Esophagus muscularis mucosa (tissue), 4 donors: Measurements from ENCODE around the gene POGLUT2. TPM values are rescaled to one million over a fixed set of nuclear protein-coding genes. Genes with fewer than 3 reads are reported as not detected.

Source experiments
- DNase-seq: peaks from one replicate; pipeline ENCODE4 v3.0.0-alpha.2; 2017; ENCODE audit errors: extremely low spot score
- H3K27ac ChIP-seq, 4 donors: fragments of 200-600 bp; sonication (generic); replicated peaks in 1 of 4; 1 replicate in 3 of 4; 2 replicates in 1 of 4; pipeline ENCODE4 v1.5.1; 2016 to 2019; ENCODE audit warnings: mild to moderate bottlenecking in 1 of 4
- H3K27me3 ChIP-seq, 4 donors: fragments of 200-600 bp; sonication (generic); one replicate each; pipeline versions ENCODE4 v1.5.1 to v1.6.0; 2016 to 2019
- H3K36me3 ChIP-seq, 4 donors: fragments of 200-600 bp; sonication (generic); one replicate each; pipeline ENCODE4 v1.5.1; 2016 to 2019
- H3K4me1 ChIP-seq, 4 donors: fragments of 200-600 bp; sonication (generic); one replicate each; pipeline ENCODE4 v1.5.1; 2016 to 2019
- H3K4me3 ChIP-seq, 4 donors: fragments of 200-600 bp; sonication (generic); 1 replicate in 2 of 4; 2 replicates in 2 of 4; pipeline ENCODE4 v1.5.1; 2016 to 2019; ENCODE audit warnings: mild to moderate bottlenecking in 4 of 4, moderate library complexity in 1 of 4
- H3K9me3 ChIP-seq, 4 donors: fragments of 200-600 bp; sonication (generic); 1 replicate in 3 of 4; 2 replicates in 1 of 4; pipeline ENCODE4 v1.5.1; 2016 to 2019
- EP300 ChIP-seq: sonication (generic); formaldehyde crosslinking; IDR thresholded peaks from one replicate; pipeline ENCODE4 v1.6.1; 2017; ENCODE audit warnings: antibody characterized with exemption
- POLR2A ChIP-seq: fragments of 450-650 bp; IDR thresholded peaks from one replicate; pipeline ENCODE4 v1.6.1; 2017; ENCODE audit warnings: antibody characterized with exemption, moderate library complexity, mild to moderate bottlenecking, low read depth
- POLR2AphosphoS5 ChIP-seq, 2 donors: sonication (generic); formaldehyde crosslinking; IDR thresholded peaks; one replicate each; pipeline ENCODE4 v1.6.1; 2017; ENCODE audit warnings: antibody characterized with exemption in 2 of 2
- WGBS: methylation state at CpG from one replicate; pipeline ENCODE4 v1.1.5; 2018; 5-methylcytosine and 5-hydroxymethylcytosine counted together
- intact Hi-C: fragments of 100-400 bp; cut with DNase I; formaldehyde crosslinking; loops from one replicate; pipeline ENCODE4 v1.15.1; 2023
- total RNA-seq, 4 donors: library from RNA; depleted of rRNA; stranded (reverse); fragments of >200 nt; gene quantifications; one replicate each; pipeline versions ENCODE4 v1.1.0 to v1.2.1, GENCODE V29; 2016
- TF ChIP-seq, protein P1 (sequence below), 3 experiments: fragments of 200-600 bp in 2 of 3; fragments of 450-650 bp in 1 of 3; sonication (generic) in 2 of 3; IDR thresholded peaks; one replicate each; pipeline ENCODE4 v1.5.1; 2017 to 2019; ENCODE audit warnings: antibody characterized with exemption in 3 of 3, mild to moderate bottlenecking in 2 of 3, moderate library complexity in 1 of 3

POGLUT2 gene
- total RNA-seq, 4 donors from 2014 or later: 4.8 to 7.5 (median 6.3) TPM

DNA sequence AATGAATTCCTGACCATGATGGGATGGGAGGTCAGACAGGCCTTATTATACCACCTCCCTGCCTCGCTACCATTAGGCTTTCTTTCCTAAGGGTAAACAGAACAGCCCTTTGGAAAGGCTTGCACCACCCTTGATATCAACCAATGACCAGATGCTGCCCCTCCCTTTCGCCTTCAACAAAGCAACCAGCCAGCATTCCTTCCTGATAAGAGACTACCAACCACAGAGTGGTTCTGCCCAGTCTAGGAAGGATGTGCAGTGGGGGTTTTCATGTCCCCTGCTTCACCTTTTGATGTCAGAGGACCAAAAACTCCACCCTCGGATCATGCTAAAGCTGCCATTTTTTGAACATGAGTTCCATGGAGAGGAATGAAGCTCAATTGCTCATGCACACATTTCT is 46.9 kb downstream of the POGLUT2 start:
- Histone ChIP-seq H3K9me3 (peaks cover 0 to 12% (median 2%) of the 10 kb centered on the region in 4 donors), H3K27me3 (no peaks in the 10 kb centered on the region), H3K27ac (no peak overlapping the region), H3K4me1 (no peaks in the 10 kb centered on the region), H3K36me3 (no peaks in the 10 kb centered on the region), H3K4me3 (no peak overlapping the region)
- intact Hi-C loops: no loop called here
- TF ChIP-seq, protein P1, sequence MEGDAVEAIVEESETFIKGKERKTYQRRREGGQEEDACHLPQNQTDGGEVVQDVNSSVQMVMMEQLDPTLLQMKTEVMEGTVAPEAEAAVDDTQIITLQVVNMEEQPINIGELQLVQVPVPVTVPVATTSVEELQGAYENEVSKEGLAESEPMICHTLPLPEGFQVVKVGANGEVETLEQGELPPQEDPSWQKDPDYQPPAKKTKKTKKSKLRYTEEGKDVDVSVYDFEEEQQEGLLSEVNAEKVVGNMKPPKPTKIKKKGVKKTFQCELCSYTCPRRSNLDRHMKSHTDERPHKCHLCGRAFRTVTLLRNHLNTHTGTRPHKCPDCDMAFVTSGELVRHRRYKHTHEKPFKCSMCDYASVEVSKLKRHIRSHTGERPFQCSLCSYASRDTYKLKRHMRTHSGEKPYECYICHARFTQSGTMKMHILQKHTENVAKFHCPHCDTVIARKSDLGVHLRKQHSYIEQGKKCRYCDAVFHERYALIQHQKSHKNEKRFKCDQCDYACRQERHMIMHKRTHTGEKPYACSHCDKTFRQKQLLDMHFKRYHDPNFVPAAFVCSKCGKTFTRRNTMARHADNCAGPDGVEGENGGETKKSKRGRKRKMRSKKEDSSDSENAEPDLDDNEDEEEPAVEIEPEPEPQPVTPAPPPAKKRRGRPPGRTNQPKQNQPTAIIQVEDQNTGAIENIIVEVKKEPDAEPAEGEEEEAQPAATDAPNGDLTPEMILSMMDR (IDR thresholded peaks at IDR 0.05): no peak
- TF ChIP-seq POLR2AphosphoS5 (IDR thresholded peaks at IDR 0.05) (no peak), EP300 (no peak), POLR2A (no peak)
- DNase-seq: no peak
- WGBS: 95% methylated on average over 3 of the region's 3 CpGs

DNA sequence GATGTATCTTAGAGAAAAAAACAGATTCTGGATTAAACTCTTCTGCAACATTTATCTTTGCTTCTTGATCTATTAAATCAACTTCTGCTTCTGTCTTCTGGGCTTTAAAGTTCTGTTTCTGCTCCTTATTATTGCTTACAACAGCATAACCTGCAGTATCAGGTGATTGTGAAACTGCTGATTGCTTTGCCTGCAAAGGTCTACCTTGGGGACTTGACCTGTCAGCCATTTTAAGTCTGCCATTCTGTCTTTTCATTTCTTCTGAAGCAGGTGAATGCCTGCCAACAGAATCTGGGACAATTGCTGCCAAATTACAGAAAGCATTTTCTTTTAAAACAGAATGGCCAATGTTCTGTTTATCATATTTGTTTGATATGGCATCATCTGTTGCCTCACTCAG is 56.3 kb downstream of the POGLUT2 start:
- Histone ChIP-seq H3K36me3 (no peaks in the 10 kb centered on the region), H3K4me3 (no peak overlapping the region), H3K27ac (no peak overlapping the region), H3K9me3 (peaks cover 0 to 40% (median 35%) of the 10 kb centered on the region in 4 donors), H3K4me1 (no peaks in the 10 kb centered on the region), H3K27me3 (no peaks in the 10 kb centered on the region)
- no peak for DNase-seq
- intact Hi-C loops: no loop called here
- TF ChIP-seq EP300: no peak
- TF ChIP-seq POLR2AphosphoS5 (IDR thresholded peaks at IDR 0.05): no peak
- no peak for TF ChIP-seq POLR2A

DNA sequence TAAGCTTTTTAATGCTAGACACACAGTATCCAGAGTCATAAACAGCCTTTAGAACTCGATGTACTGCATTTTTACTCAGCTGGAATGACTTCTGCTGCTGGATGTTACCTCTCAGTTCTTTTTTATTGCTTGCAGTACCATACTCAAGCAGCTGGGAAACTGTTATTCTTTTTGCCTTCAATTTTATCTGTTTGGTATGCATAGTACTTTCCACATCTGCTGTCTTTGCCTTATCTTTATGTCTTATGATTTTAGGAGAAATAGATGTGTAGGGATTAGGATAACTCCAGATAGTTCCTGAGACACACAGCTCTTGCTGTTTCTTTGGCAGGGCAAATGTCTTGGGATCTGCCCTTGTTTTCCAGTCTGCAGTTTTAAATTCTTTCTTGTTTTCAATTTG is 56.7 kb downstream of the POGLUT2 start:
- Histone ChIP-seq H3K4me3 (no peak overlapping the region), H3K9me3 (peaks cover 0 to 40% (median 35%) of the 10 kb centered on the region in 4 donors), H3K27ac (no peak overlapping the region), H3K36me3 (no peaks in the 10 kb centered on the region), H3K4me1 (no peaks in the 10 kb centered on the region), H3K27me3 (no peaks in the 10 kb centered on the region)
- TF ChIP-seq, protein P1 (IDR thresholded peaks at IDR 0.05): no peak
- TF ChIP-seq POLR2A (no peak), POLR2AphosphoS5 (IDR thresholded peaks at IDR 0.05) (no peak), EP300 (no peak)
- 69% methylated on average over 1 of the region's 1 CpG for WGBS
- no peak for DNase-seq
- intact Hi-C loops: no loop called here

Other genes with a start within 250 kb of the POGLUT2 start
- gene TPP2, start 202.0 kb downstream of the POGLUT2 start, total RNA-seq: 10 to 100 TPM; 30.3 to 38.4 (median 32.1) TPM
- not detected for gene METTL21C, start 103.9 kb downstream of the POGLUT2 start, total RNA-seq
- gene TEX30, start 25.2 kb downstream of the POGLUT2 start, total RNA-seq: 10 to 100 TPM in 1 of 4 donors, 1 to 10 TPM in 3; 5.1 to 12.5 (median 8.0) TPM
- 10 to 100 TPM; 16.2 to 19.5 (median 16.7) TPM for gene BIVM, start 143 bp upstream of the POGLUT2 start, total RNA-seq
- 10 to 100 TPM; 36.1 to 61.0 (median 44.0) TPM for gene ERCC5, start 47.1 kb upstream of the POGLUT2 start, total RNA-seq